HPDE6-E6E7 (cell line): Measurements from ENCODE around the gene POT1.

ENCODE experiments used
- DNase-seq: peaks from one replicate; pipeline ENCODE4 v3.0.0; 2011; ENCODE audit warnings: missing footprints; ENCODE audit errors: extremely low spot score

Gene POT1

GRCh38 chr7:124773938-124774337, 155.7 kb downstream of the POT1 start:
- DNase-seq = no peak

DNA sequence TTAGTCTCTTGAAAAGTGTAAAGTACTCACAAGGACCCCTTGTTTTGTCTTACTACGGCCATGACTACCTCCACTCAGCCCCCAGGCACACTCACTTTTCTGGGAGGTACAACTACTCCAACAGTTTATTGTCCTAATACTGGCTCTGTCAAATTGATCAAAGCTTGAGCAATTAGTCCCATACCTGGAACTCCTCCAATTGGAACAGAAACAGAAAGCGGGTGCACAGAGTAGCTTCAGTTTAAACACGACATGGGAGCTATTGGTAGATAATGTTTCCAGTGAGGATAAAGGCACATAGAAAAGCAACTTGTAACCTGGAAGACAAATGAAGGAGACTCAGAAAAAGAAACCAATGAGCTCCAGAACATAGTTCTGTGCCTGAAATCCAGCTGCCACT, 156.3 kb downstream of the POT1 start:
- no peak for DNase-seq
